ENCODE data around the gene CNTNAP5. TPM values are rescaled to one million over a fixed set of nuclear protein-coding genes. Genes with fewer than 3 reads are reported as not detected.

The CNTNAP5 gene
- total RNA-seq, 1 experiment from 2014 or later = 0.48 TPM

DNA sequence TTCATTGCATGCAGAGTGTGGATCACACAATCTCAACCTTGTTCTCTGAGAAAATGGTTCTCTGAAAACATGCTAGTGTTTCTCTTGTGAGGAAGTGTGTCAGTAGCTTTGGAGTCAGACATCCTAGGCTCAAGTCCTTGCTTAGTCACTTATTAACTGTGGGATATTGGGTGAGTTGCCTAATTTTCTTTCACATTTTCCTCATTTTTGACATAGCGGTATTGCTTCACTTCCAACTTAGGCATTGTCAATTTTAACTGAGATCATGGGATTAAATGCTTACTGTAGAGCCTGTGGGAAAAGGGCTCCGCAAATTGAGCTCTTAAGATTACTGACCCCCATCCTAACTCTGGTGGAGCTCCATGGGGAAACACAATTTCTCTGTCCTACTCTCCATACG is 622.2 kb downstream of the CNTNAP5 start:
- H3K23ac ChIP-seq (ENCODE audit: insufficient read length, low read depth, low read length) = no peak overlapping the region
- no peak overlapping the region for H3K14ac ChIP-seq (ENCODE audit: insufficient read depth, low read length)
- H2AFZ ChIP-seq (ENCODE audit: low read length) = no peak overlapping the region
- Mint-ChIP-seq H3K4me1 (peaks cover 8 to 17% of the 10 kb centered on the region in 2 experiments), H3K27me3 (ENCODE audit: low read depth) (no peaks in the 10 kb centered on the region), H3K4me3 (no peak overlapping the region), H3K9me3 (no peaks in the 10 kb centered on the region; a peak in 1 of 5 replicates), H3K36me3 (ENCODE audit: insufficient read depth in 1 of 3, low read depth in 3 of 3) (no peaks in the 10 kb centered on the region), H3K27ac (no peak overlapping the region)
- no CpG with 5 or more reads among the region's 3 CpGs for WGBS (ENCODE audit: extremely low coverage, insufficient read length, low lambda C conversion rate)
- no peak for DNase-seq
- H3K23me2 ChIP-seq (ENCODE audit: insufficient read length, low read depth, low read length, poor library complexity, severe bottlenecking) = no peaks in the 10 kb centered on the region
- no peak overlapping the region for H3K4ac ChIP-seq (ENCODE audit: low read depth, low read length)
- H3K4me1 ChIP-seq (ENCODE audit: insufficient read depth, low read length) = no peaks in the 10 kb centered on the region
- H3K9me3 ChIP-seq (ENCODE audit: control insufficient read depth, low read depth, low read length) = no peaks in the 10 kb centered on the region
- no peak overlapping the region for H2AK5ac ChIP-seq (ENCODE audit: insufficient read length, low read length)
- no peak overlapping the region for H2BK12ac ChIP-seq (ENCODE audit: insufficient read length, low read depth, low read length)
- no peak overlapping the region for H3K56ac ChIP-seq (ENCODE audit: insufficient read length, low read depth, low read length)
- no peak overlapping the region for H3K27ac ChIP-seq (ENCODE audit: insufficient read length, low read depth, low read length)
- no peak overlapping the region for H4K8ac ChIP-seq (replicated peaks; ENCODE audit: insufficient read length, low read depth, low read length)
- H4K91ac ChIP-seq (ENCODE audit: insufficient read length, low read depth, low read length) = no peak overlapping the region
- no peaks in the 10 kb centered on the region for H3K79me2 ChIP-seq (ENCODE audit: insufficient read depth, low read length)
- TF ChIP-seq, protein P1, sequence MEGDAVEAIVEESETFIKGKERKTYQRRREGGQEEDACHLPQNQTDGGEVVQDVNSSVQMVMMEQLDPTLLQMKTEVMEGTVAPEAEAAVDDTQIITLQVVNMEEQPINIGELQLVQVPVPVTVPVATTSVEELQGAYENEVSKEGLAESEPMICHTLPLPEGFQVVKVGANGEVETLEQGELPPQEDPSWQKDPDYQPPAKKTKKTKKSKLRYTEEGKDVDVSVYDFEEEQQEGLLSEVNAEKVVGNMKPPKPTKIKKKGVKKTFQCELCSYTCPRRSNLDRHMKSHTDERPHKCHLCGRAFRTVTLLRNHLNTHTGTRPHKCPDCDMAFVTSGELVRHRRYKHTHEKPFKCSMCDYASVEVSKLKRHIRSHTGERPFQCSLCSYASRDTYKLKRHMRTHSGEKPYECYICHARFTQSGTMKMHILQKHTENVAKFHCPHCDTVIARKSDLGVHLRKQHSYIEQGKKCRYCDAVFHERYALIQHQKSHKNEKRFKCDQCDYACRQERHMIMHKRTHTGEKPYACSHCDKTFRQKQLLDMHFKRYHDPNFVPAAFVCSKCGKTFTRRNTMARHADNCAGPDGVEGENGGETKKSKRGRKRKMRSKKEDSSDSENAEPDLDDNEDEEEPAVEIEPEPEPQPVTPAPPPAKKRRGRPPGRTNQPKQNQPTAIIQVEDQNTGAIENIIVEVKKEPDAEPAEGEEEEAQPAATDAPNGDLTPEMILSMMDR (conservative IDR thresholded peaks at IDR 0.05) = no peak
- H3T11ph ChIP-seq (ENCODE audit: low read length) = no peak overlapping the region
- H4K20me1 ChIP-seq (ENCODE audit: control insufficient read depth, insufficient read depth, insufficient read length) = no peaks in the 10 kb centered on the region
- H2BK120ac ChIP-seq (ENCODE audit: low read depth, low read length, poor library complexity, severe bottlenecking) = no peak overlapping the region
- no peaks in the 10 kb centered on the region for H3K27me3 ChIP-seq (ENCODE audit: insufficient read depth, low read length)
- H4K5ac ChIP-seq (ENCODE audit: insufficient read length, low read depth, low read length) = no peak overlapping the region
- H3K18ac ChIP-seq (ENCODE audit: insufficient read length, low read depth, low read length) = no peak overlapping the region
- no peak overlapping the region for H2BK15ac ChIP-seq (ENCODE audit: low read depth, low read length)
- no peak overlapping the region for H3K9ac ChIP-seq (ENCODE audit: extremely low read depth, insufficient read length, low read length)
- H2BK20ac ChIP-seq (ENCODE audit: low read depth, low read length, poor library complexity, severe bottlenecking) = no peak overlapping the region
- no peak overlapping the region for H3K4me2 ChIP-seq (ENCODE audit: insufficient read depth, insufficient read length, low read length)
- no peak overlapping the region for H2BK5ac ChIP-seq (ENCODE audit: insufficient read length, low read length)
- no peaks in the 10 kb centered on the region for H3K79me1 ChIP-seq (ENCODE audit: insufficient read depth, low read depth, low read length, poor library complexity, severe bottlenecking)
